Left lobe of liver (tissue), 2 donors: Measurements from ENCODE around the gene COL9A2. TPM values are rescaled to one million over a fixed set of nuclear protein-coding genes. Genes with fewer than 3 reads are reported as not detected.

Experiments used
- ATAC-seq: fragments of 200-7000 bp; cut with Tn5 transposase; one replicate; pipeline ENCODE4 v1.9.1; 2020; ENCODE audit warnings: mild to moderate bottlenecking, moderate library complexity
- DNase-seq: peaks from one replicate; pipeline ENCODE4 v3.0.0-alpha.2; 2020; ENCODE audit warnings: low spot score
- total RNA-seq: library from RNA; stranded (reverse); gene quantifications from one replicate; pipeline ENCODE4 v1.2.1, GENCODE V29; 2021
- donor health status: DM: no; HTN: no; CAD: no; lungs with moderate emphysema.
- donor health status: DM: no; HTN: yes; CAD: no.

The COL9A2 gene
- total RNA-seq, 1 donor from 2014 or later: 0.45 TPM

DNA sequence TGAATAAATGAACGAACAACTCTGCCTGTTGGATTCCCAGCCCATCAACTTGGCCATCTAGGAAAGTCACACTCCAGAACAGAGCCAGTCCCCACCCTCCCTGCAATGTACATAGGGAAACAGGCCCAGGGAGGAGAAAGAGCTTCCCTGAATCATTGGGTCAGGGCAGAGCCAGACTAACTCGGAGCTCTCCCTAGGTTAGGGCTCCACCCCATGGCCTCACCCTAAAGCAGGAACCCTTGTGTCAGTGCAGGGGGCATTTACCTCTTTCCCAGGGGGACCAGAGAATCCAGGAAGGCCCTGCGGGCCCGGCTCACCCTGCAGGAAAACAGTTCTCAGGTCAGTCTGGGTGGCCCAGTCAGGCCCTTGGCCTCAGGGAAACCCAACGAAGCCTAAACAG is 11.6 kb downstream of the COL9A2 start:
- DNase-seq (no peak), ATAC-seq (peak; percentile 78)

DNA sequence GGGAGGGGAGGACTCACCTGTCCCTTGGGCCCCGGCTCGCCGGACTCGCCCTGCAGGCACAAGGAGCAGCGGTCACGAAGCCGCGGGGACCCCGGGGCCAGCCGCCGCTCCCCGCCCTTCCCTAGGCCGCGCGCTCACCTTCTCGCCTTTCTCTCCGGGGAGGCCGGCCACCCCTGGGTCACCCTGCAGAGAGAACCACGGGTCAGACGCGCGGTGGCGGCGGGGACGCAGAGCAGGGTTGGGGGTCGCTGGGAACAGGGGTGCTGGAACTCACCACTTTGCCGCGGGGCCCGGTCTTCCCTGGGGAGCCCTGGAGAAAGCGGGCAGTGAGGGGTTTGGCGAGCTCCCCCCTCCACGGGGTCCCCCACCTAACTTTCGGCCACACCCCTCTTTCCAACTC is 13.3 kb downstream of the COL9A2 start:
- no peak for ATAC-seq
- DNase-seq: no peak

DNA sequence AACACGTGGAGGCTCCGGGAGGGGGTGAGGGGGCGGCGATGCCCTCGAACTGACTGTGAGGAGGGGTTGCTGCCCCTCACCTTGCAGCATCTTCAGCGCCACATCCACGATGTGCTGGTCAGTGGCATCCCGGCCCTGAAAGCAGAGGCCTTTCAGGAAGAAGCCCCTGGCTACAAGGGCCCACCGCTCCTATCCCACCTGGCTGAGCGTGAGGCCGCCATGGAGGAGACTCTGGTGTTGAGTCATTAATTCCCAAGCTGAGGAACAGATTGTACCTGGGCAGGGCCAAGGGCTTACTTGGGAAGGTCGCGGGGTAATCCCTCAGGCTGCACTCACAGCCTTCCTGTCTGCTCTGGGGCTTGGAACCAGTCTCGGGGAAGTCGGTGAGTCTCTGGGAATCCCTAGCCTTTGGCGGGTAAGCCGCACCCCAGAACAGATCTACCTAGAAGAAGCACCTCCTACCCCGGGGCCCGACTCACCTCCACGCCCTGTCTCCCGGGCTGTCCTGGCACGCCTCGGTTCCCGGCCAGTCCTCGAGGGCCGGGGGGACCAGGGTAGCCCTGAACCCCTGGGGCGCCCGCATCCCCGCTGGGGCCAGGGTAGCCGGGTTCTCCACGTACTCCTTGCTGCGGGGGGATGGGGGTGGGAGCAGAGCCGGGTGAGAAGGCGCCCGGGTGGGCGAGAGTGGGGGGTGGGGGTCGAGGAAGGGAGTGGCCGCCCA is 13.9 kb downstream of the COL9A2 start:
- no peak for DNase-seq
- ATAC-seq: no peak

DNA sequence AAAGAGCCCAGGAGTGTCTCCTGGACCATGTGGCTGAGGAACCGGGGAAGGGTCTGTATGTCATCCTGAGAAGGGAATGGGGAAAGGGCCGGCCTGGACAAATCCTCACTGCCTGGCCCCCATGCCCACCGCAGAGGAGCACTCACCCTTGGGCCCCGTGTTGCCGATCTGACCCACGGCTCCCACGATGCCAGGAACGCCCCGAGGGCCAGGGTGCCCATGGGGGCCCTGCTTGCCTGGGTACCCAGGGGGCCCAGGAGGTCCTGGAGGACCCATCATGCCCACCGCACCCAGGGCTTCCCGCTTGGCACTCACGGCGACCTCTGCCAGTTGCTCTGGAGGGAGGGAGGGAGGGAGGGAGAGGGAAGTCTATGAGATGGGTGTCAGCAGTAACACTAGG is 14.6 kb downstream of the COL9A2 start:
- ATAC-seq: no peak
- no peak for DNase-seq

DNA sequence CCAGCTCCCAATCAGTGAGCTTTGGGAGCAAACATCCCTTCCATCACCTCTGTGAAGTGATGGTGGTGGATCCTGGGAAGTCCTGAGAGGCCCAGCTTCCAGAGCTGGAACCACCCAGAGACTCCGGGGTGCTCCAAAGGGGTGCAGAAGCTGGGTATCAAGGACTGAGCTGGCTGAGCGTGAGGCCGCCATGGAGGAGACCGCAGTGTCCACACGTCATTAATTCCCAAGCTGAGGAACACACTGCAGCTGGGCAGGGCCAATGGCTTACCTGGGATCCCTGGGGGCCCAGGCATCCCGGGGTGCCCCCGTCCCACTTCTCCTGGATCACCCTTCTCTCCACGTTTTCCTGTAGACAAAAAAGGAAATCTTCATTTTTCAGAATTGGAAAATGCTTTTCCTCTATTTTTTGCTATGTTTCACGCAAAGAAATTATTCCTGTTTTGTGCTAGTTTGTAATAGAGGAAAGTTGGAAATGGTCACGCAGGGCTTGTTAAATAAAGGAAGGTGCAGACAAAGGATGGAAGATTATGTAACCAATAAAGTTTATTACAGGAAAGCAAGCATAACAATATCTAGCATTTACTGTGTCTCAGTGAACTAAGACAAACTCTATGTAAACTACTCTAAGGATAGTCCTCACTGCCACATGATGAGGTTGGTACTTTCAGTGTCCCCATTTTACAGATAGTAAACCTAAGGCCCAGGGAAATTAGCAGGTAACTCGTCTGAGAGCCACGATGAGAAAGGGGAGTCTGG is 15.4 kb downstream of the COL9A2 start:
- DNase-seq: no peak
- no peak for ATAC-seq

DNA sequence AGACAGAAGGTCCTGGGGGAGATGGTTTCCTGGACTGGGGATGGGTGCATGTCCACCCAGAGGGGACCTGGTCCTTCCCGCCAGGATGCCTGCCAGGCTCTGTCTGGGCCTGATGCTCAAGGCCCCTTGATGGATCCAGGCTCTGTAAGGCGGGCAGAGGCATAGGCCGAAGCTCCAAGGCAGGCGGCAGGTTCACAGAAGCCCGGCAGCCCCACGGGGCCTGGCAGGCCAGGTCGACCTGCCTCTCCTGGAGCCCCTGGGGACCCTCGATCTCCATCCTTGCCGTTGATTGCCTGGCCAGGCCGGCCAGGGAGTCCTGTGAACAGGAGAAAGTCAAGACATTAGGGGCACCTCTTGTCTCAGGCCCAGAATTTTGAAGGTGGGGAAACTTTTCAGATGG is 16.0 kb downstream of the COL9A2 start:
- ATAC-seq (no peak), DNase-seq (no peak)

DNA sequence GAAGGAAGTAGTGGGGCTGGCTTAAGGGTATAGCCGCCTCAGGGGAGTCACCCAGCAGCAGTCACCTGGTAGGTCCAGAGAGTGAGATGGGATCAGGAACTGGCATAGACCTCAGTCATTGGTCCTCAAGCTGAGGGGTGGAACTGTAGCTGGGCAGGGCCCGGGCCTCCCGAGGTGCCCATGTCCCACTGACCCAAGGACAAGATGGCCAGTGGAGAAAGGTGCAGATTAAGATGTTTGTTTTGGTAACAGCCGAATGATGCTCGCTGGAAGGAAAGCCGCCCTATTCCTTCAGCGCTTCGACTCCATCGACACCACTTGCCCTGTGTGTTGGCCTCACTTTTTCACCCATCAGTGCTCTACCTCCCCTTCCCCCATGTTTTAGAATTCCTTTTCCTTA is 16.4 kb downstream of the COL9A2 start:
- ATAC-seq (no peak), DNase-seq (no peak)

DNA sequence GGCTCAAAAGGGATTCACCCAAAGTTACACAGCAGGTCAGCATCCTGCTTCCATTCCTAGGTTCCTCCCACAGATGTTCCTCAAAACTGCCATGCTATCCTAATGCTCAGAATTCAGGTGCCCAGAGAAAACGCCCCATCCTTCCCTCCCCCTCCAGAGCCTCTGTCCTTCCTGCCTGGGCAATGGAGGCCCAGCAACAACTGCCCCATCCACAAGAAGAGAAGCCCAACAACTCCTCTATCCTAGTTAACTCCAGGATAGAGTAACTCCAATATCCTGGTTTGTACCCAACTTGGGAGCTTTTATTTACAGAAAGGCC is 16.9 kb downstream of the COL9A2 start:
- DNase-seq (no peak), ATAC-seq (no peak)

DNA sequence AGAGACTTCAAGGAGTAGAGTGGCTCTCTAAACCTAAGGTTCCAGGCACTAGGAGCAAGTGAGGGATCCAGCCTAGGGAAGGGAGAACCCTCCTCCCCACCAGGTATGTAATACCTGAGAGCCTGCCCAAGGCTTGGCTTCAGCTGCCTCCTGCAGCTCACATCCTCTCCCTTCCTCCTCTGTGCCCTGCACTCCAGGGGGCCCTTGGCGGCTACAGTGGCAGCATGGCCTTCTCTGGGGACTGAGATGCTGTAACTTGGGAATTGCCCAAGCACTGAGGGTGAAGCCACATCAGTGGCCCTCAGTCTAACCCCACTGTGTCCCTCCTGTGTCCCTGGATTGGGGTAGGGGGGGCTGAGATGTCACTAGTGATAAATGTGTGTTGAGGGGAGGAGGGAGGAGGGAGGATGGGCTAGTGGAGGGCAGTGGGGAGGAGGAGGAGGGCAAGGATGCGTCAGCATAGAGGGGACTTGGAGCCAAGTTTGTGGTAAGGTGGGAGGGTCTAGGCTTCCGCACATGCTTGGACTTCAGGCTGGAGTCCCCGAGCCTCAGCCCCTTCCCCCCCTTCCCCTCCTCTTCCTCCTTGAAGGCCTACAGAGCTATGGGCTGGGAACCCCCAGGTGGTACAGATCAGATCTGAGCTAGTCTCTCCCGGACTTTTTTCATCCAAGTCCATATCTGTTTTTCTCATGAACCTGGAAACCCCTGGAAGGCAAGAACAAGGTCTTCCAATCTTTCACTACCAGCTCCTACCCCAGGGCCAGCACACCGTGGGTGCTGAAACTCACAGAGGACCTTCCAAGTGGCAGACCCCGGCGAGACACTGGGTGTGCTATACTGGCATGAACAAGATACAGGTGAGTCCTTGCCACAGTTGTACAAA is 17.5 kb downstream of the COL9A2 start:
- ATAC-seq: no peak

DNA sequence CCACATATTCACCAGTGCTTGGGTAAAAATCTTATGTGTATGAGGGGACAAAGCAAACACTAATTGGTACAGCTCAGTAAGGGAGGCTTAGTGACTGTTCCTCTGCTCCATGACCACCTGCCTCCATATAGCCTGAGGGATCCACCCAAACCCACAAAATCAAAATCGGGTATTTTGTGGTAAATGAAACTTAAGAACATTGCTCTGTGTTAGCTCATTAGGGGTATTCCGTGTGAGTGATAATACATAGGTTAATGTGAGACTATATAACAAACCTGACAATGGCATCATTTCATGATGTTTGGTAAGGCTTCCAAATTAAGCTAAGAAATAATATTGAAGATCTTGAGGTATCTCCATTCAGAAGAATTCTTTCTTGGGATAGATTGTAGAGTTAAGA is 25.8 kb downstream of the COL9A2 start:
- ATAC-seq (no peak), DNase-seq (no peak)

More for the DNA sequence above, 17.5 kb downstream of the COL9A2 start:
- DNase-seq: no peak

DNA sequence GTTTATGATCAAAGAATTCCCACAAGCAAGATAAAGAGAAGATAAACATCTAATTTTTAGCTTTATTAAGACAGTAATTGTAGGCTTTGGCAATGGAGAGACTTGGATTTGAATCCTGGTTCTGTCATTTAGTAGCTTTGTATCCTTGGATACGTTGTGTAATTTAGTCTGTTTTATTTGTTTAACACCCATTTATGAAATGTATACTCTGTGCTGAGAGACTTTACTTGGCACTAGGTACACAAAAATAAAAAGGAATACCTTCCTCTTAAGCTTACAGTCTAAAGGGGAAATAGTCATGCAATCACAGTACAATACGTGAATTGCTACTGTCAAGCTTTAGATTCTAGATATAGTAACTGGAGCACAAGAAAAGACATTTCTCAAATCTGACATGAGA is 35.2 kb downstream of the COL9A2 start:
- no peak for ATAC-seq

DNA sequence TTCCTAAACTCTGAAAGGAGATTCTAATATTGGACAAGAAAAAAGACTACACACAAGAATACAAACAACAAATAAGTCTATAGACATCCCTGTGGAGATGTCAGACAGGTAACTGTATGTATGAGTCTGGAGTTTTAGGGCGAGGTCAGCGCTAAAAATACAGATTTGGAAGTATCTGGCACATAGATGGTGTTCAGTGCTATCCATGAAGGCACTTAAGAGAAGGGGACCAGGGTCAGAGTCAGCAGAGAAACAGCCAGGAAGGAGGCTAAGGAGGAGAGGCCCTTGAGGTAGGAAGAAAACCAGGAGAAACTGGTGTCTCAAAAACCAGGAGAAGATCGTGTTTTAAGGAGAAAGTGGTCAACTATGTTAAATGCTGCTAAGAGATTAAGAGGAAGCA is 41.0 kb downstream of the COL9A2 start:
- ATAC-seq: no peak

More for the DNA sequence above, 35.2 kb downstream of the COL9A2 start:
- no peak for DNase-seq

DNA sequence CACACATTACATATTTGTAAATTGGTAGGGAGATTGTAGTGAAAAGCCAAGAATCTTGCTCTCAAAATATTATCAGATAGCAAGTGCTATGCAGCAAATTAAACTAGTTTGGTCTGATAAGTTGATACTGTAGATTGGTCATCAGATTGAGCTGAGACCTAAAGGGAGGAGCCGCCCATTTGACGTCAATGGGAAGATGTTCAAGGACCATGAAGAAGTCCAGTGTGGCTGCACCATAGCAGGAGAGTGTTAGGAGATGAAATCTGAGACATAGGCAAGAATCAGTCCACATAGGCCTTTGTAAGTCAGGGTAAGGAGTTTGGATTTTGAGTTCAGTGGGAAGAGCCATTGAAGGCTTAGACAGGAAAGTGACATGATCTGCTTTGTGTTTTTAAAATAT is 42.8 kb downstream of the COL9A2 start:
- DNase-seq (no peak), ATAC-seq (no peak)

More for the DNA sequence above, 41.0 kb downstream of the COL9A2 start:
- DNase-seq: no peak

DNA sequence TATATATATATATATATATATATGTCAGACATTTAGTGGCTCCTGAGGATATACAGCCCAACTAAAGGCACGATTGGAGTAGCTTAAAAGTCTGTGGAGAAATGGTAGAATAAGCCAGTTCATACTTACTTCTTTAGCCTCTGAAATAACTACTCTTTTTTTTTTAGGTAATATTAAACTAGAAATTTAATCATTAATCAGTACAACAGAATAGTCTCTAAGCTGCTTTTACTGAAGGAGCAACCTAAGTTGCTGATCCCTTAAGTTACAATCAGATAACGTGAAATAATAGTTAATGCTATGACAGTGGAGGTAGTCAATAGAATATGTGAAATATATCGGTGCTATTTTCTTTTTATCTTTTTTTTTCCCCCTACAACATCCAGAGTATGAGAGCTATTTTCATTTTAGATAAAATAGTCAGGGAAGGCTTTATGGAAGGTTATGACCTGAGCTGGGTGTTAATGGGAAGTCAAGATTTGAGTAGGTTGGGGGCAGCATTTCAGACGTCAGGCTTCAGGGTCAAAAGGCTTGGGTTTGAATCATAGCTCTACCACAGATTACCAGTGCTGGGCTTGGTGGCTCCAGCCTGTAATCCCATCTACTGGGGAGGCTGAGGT is 43.4 kb downstream of the COL9A2 start:
- DNase-seq: no peak
- peak; percentile 85 for ATAC-seq

DNA sequence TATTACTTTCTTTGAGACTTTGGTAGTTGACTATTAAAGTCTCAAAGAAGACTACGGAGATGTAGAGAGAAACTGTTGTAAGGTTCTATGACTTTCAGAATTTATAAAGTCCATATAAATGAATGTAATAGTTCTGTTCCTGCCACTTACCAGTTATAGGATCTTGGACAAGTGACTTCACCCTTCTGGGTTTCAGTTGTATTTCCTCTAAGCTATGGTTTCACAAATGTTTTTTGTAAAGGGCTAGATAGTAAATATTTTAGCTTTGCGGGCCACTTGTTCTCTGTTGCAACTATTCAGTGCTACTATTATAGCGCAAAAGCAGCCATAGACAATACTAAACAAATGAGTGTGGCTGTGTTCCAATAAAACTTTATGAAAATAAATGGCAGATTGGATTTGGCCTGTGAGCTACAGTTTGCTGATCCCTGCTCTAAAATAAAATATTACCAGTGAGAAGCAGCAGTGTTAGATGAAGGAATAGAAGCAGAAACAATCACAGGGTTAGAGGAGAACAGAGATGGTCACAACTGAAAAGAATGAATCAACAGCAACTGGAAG is 44.4 kb downstream of the COL9A2 start:
- no peak for DNase-seq
- no peak for ATAC-seq

DNA sequence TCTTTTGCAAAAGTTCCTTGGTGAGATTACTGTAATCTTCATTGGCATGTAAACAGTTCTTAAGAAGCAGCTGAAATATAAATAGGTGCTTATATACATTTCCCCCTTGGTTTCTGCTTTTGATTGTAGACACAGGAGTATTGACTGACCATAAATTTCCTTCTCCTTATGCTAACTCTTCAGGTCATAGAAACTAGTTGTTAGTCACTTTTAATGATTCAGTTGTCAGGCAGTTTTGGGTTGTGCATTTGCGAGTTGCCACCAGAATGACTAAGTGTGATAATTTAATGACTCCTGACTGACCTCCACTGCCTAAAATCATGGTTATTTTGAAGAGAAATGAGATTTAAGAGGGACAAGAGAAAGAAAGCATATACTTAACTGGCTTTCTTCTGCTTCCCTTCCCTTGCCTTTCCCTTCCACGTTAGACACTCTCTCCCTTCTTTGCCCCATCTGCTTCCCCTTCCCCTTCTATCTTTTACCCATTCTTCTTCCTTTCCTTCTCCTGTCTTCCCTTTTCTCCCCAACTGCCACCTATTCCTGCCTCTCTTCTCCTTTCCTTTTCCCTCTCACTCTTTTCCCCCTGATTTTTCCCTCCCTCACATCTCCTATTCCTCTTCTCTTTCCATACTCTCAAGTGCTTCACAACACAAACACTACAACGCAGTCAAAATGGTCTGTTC is 46.8 kb downstream of the COL9A2 start:
- DNase-seq (no peak), ATAC-seq (no peak)

DNA sequence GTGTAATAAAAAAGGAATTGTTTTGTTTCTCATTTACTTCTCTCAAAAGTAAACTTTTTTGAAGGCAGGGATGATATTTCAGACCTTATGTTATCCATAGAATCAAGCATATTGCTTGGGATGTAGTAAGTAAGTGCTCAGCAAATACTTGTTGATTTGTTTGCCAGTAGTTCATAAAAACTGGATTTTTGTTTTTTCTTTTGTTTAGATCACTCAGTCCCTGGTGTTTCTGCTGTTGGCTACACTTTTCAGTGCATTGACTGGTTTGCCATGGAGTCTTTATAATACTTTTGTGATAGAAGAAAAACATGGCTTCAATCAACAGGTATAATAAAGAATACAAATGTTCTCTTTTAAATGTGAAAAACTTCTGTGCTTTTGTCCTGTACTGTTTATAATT is 48.9 kb downstream of the COL9A2 start:
- DNase-seq (no peak), ATAC-seq (no peak)

DNA sequence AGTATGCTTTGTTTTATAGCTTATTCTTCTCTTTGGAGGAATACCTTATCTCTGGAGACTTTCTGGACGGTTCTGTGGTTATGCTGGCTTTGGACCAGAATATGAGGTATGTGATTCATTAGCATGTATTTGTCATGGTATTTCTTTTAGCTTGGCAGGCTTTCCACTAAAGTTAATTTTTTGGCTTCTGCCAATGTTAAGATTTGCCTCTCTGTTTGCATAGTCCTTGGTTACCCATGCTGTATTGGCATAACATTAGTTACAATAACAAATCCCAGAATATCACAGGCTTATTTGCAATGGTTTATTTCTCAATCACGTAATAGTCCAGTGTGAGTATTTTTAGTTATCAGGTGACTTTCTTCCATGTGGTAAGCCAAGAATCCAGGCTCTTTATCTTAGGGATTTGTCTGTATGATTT is 49.3 kb downstream of the COL9A2 start:
- peak; percentile 92 for ATAC-seq
- no peak for DNase-seq

DNA sequence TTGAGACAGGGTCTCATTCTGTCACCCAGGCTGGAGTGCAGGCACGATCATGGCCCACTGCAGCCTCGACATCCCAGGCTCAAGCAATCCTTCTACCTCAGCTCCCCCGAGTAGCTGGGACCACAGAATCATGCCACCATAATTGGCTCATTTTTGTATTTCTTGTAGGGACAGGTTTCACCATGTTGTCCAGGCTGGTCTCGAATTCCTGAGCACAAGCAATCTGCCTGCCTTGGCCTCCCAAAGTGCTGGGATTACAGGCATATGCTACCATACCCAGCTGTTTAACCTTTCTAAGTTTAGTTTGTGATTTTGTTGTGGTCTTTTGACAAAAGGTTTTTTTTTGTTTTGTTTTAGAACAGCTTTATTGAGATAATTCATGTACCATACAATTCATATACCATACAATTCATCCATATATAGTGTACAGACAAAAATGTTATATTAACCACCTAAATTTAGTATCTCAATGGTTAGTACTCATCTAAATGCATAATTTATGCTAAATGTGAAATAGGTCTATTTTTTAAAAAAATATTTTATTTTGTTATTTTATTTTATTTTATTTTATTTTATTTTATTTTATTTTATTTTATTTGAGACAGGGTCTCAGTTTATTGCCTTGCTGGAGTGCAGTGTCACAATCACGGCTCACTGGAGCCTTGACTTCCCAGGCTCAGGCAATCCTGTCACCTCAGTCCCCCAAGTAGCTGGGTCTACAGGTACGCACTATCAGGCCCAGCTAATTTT is 50.1 kb downstream of the COL9A2 start:
- no peak for DNase-seq
- no peak for ATAC-seq

DNA sequence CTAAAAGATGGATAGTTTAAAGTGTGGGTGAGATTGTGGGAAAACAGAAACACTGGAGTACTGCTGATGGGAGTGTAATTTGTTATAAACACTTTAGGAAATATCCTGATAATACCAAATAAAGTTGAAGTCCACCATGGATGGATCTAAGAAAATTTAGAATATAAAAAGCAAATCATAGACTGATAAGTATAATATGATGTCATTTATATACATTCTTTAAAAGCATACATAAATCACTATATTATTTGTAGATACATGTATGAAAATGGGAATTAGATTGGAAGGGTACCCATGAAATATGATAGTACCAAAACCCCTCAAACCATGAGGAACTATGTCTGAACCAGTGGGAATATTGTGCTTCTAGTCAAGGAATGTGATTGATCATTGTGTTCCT is 51.2 kb downstream of the COL9A2 start:
- no peak for DNase-seq
- ATAC-seq: no peak
